ENCODE results near the gene CEMIP2.

Gene CEMIP2

DNA sequence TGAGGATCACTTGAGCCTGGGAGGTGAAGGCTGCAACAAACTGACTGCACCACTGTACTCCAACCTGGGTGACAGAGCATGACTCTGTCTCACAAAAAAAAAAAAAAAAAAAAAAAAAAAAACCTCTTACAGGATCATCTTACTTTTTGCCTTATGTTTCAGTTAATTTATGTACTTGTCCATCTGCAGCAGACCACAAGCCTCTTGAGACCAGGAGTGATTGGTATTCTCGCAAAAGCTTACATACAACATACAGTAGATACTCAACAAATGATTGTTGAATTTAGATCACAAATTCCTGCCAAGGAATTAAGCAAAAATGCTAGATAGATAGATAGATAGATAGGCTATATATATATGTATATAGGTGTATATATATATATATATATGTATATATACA, 12.4 kb downstream of the CEMIP2 start:
- no peak for DNase-seq (ENCODE audit: low spot score)
- in situ Hi-C loops (cut with MboI; ENCODE audit: low sequenced_read_pairs, unreplicated experiment): loop anchor here (25.0 kb wide), 1 partner anchor 469 kb away; no protein-coding TSS in a partner anchor
- TF ChIP-seq CTCF (IDR thresholded peaks at IDR 0.05; ENCODE audit: borderline replicate concordance, control extremely low read depth, extremely low read depth, insufficient read depth, missing control alignments): no peak

DNA sequence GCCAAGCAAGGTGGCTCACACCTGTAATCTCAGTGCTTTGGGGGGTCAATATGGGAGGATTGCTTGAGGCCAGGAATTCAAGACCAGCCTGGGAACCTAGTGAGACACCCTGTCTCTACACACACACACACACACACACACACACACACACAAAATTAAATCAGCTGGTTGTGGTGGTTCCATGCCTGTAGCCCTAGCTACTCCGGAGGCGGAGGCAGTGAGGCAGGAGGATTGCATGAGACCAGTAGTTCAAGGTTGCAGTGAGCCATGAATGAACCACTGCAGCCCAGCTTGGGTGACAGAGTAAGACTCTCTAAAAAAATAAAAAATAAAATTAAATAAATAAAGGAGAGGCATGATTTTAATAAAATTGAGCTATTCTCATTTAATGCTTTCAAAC, 13.1 kb downstream of the CEMIP2 start:
- no peak for TF ChIP-seq CTCF (IDR thresholded peaks at IDR 0.05; ENCODE audit: borderline replicate concordance, control extremely low read depth, extremely low read depth, insufficient read depth, missing control alignments)
- in situ Hi-C loops (cut with MboI; ENCODE audit: low sequenced_read_pairs, unreplicated experiment): loop anchor here (25.0 kb wide), 1 partner anchor 468 kb away; no protein-coding TSS in a partner anchor
- DNase-seq (ENCODE audit: low spot score): no peak

DNA sequence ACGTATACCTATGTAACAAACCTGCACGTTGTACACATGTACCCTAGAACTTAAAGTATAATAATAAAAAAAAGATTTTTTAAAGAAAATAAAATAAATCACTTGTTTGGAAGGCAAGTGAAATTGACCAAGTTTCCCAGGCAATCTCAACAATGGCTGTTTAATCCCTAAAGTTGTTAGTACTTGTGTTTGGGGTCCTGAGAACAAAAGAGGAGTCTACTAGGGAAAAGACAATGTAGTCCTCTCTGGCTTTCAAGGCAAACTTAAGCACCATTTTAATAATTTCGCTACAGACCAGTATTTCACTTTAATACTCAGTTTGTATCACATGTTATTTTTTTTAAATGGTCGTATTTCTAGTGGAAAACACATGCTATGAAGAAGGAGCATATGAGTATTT, 14.2 kb downstream of the CEMIP2 start:
- DNase-seq (ENCODE audit: low spot score): no peak
- in situ Hi-C loops (cut with MboI; ENCODE audit: low sequenced_read_pairs, unreplicated experiment): loop anchor here (25.0 kb wide), 1 partner anchor 467 kb away; no protein-coding TSS in a partner anchor
- no peak for TF ChIP-seq CTCF (IDR thresholded peaks at IDR 0.05; ENCODE audit: borderline replicate concordance, control extremely low read depth, extremely low read depth, insufficient read depth, missing control alignments)

GRCh38 chr9:71752928-71753327, 15.4 kb downstream of the CEMIP2 start:
- in situ Hi-C loops (cut with MboI; ENCODE audit: low sequenced_read_pairs, unreplicated experiment): loop anchor here (25.0 kb wide), 1 partner anchor 466 kb away; no protein-coding TSS in a partner anchor
- no peak for DNase-seq (ENCODE audit: low spot score)
- TF ChIP-seq CTCF (IDR thresholded peaks at IDR 0.05; ENCODE audit: borderline replicate concordance, control extremely low read depth, extremely low read depth, insufficient read depth, missing control alignments): no peak

- TF ChIP-seq CTCF (IDR thresholded peaks at IDR 0.05; ENCODE audit: borderline replicate concordance, control extremely low read depth, extremely low read depth, insufficient read depth, missing control alignments): no peak
- in situ Hi-C loops (cut with MboI; ENCODE audit: low sequenced_read_pairs, unreplicated experiment): loop anchor here (25.0 kb wide), 1 partner anchor 465 kb away; no protein-coding TSS in a partner anchor
- no peak for DNase-seq (ENCODE audit: low spot score)
Measured at GRCh38 chr9:71752352-71752751, 16.0 kb downstream of the CEMIP2 start.

DNA sequence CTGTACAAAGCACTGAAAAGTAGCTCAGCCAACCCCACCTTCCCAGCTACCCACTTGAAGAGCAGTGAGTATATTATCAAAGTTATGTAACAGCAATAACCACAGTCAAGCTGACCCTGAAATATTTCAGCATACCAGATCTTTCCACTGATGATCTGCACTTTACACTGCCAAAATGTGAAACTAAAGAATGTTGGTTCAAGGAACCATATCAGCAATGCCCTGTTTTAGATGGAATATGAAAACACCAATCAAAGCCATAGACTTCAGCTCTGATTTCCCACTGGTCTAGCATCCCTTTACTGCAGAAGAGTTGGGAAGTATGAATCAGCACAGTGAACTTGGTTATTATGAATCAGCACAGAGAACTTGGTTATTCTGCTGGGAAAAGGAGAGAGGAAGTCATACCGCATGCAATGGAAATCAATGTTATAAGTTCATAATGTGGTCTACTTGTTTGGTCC, 20.0 kb downstream of the CEMIP2 start:
- DNase-seq (ENCODE audit: low spot score): no peak
- TF ChIP-seq CTCF (IDR thresholded peaks at IDR 0.05; ENCODE audit: borderline replicate concordance, control extremely low read depth, extremely low read depth, insufficient read depth, missing control alignments): no peak
- in situ Hi-C loops (cut with MboI; ENCODE audit: low sequenced_read_pairs, unreplicated experiment): no loop called here
